HG03558 (cell line): ENCODE results near the gene NDUFA13.

Experiments used
- ATAC-seq: cut with Tn5 transposase; IDR thresholded peaks from one replicate; pipeline ENCODE4 v1.9.1; 2021; ENCODE audit warnings: moderate number of reproducible peaks; ENCODE audit not compliant: unreplicated experiment; ENCODE audit errors: extremely low read depth

Gene NDUFA13

GRCh38 chr19:19563348-19563848, 47.4 kb downstream of the NDUFA13 start:
- no peak for ATAC-seq

GRCh38 chr19:19566306-19566705, 50.3 kb downstream of the NDUFA13 start:
- ATAC-seq: no peak

- no peak for ATAC-seq
These were observed 51.4 kb downstream of the NDUFA13 start for GRCh38 chr19:19567391-19567790.

- ATAC-seq: no peak
These were observed 53.1 kb downstream of the NDUFA13 start for GRCh38 chr19:19568802-19569756.

- ATAC-seq: no peak
These were observed 54.5 kb downstream of the NDUFA13 start for GRCh38 chr19:19570571-19570970.

GRCh38 chr19:19571071-19571786, 55.2 kb downstream of the NDUFA13 start:
- ATAC-seq: no peak

GRCh38 chr19:19575411-19575810, 59.4 kb downstream of the NDUFA13 start:
- no peak for ATAC-seq
